HepG2 (cell line): ENCODE data around the gene KIF27. TPM values are rescaled to one million over a fixed set of nuclear protein-coding genes. Genes with fewer than 3 reads are reported as not detected.

ENCODE experiments used
- AKAP8 ChIP-seq: sonication (generic); formaldehyde crosslinking; IDR thresholded peaks from 2 replicates; pipeline ENCODE4 v1.5.1; 2020; ENCODE audit warnings: mild to moderate bottlenecking, missing genetic modification reagents
- ARID4A ChIP-seq: sonication (generic); formaldehyde crosslinking; IDR thresholded peaks from 2 replicates; pipeline ENCODE4 v1.5.0; 2020; ENCODE audit warnings: mild to moderate bottlenecking, missing genetic modification reagents, borderline replicate concordance
- BRCA1 ChIP-seq: sonication (generic); formaldehyde crosslinking; IDR thresholded peaks from 2 replicates; pipeline ENCODE4 v1.4.0; 2020; ENCODE audit warnings: missing genetic modification reagents
- ELF1 ChIP-seq: sonication (generic); formaldehyde crosslinking; IDR thresholded peaks from 2 replicates; pipeline ENCODE4 v1.4.0; 2020; ENCODE audit warnings: missing genetic modification reagents
- ERF ChIP-seq: IDR thresholded peaks from 2 replicates; pipeline ENCODE4 v1.6.1; 2018; ENCODE audit warnings: missing biosample characterization, missing genetic modification reagents
- ETV6 ChIP-seq: sonication (generic); formaldehyde crosslinking; conservative IDR thresholded peaks from 2 replicates; pipeline ENCODE4 v1.4.0; 2020; ENCODE audit warnings: missing genetic modification reagents
- IRF9 ChIP-seq: sonication (generic); formaldehyde crosslinking; IDR thresholded peaks from 2 replicates; pipeline ENCODE4 v1.8.0; 2022; ENCODE audit warnings: missing genetic modification reagents, mild to moderate bottlenecking, borderline replicate concordance
- KLF13 ChIP-seq: sonication (generic); formaldehyde crosslinking; IDR thresholded peaks from 2 replicates; pipeline ENCODE4 v1.4.0; 2020; ENCODE audit warnings: mild to moderate bottlenecking, missing genetic modification reagents
- MEIS1 ChIP-seq: sonication (generic); formaldehyde crosslinking; IDR thresholded peaks from 2 replicates; pipeline ENCODE4 v1.9.0; 2021; ENCODE audit warnings: mild to moderate bottlenecking, missing genetic modification reagents, moderate library complexity, borderline replicate concordance
- MIER2 ChIP-seq: IDR thresholded peaks from 2 replicates; pipeline ENCODE4 v1.6.1; 2016; ENCODE audit warnings: missing biosample characterization, missing genetic modification reagents
- MLLT10 ChIP-seq: sonication (generic); formaldehyde crosslinking; IDR thresholded peaks from 2 replicates; pipeline ENCODE4 v1.4.0; 2020; ENCODE audit warnings: missing genetic modification reagents
- NR2F1 ChIP-seq, 2 experiments: fragments of 450-650 bp in 1 of 2; formaldehyde crosslinking in 1 of 2; IDR thresholded peaks; 2 replicates each; pipeline versions ENCODE4 v1.5.0 to v1.6.1; 2016 to 2020; ENCODE audit warnings: mild to moderate bottlenecking in 1 of 2, missing compliant biosample characterization in 1 of 2, missing genetic modification reagents in 1 of 2, moderate library complexity in 1 of 2
- PHF20 ChIP-seq: sonication (generic); formaldehyde crosslinking; IDR thresholded peaks from 2 replicates; pipeline ENCODE4 v1.5.0; 2020; ENCODE audit warnings: mild to moderate bottlenecking, missing genetic modification reagents
- RAD21 ChIP-seq: fragments of 450-650 bp; formaldehyde crosslinking; IDR thresholded peaks from 2 replicates; pipeline ENCODE4 v1.5.0; 2020; ENCODE audit warnings: mild to moderate bottlenecking
- RBFOX2 ChIP-seq: fragments of 200-400 bp; formaldehyde crosslinking; IDR thresholded peaks from 2 replicates; pipeline ENCODE4 v1.6.1; 2017; ENCODE audit warnings: low read depth, mild to moderate bottlenecking, low read length
- RFXANK ChIP-seq: IDR thresholded peaks from 2 replicates; pipeline ENCODE4 v1.6.1; 2016
- SP1 ChIP-seq, 2 experiments: fragments of 450-650 bp in 1 of 2; sonication (generic) in 1 of 2; formaldehyde crosslinking in 1 of 2; IDR thresholded peaks; 2 replicates each; pipeline versions ENCODE4 v1.4.0 to v1.6.1; 2016 to 2020; ENCODE audit warnings: missing genetic modification reagents in 1 of 2
- SSRP1 ChIP-seq: IDR thresholded peaks from 2 replicates; pipeline ENCODE4 v1.6.1; 2016; ENCODE audit warnings: control low read depth
- TBL1XR1 ChIP-seq: fragments of 150-350 bp; IDR thresholded peaks from 2 replicates; pipeline ENCODE4 v1.6.1; 2014; ENCODE audit warnings: borderline replicate concordance, low read length; ENCODE audit not compliant: partially characterized antibody
- ZMYM4 ChIP-seq: sonication (generic); formaldehyde crosslinking; IDR thresholded peaks from 2 replicates; pipeline ENCODE4 v1.8.1; 2023; ENCODE audit warnings: mild to moderate bottlenecking, missing genetic modification reagents
- ZNF274 ChIP-seq: sonication (generic); formaldehyde crosslinking; IDR thresholded peaks from 2 replicates; pipeline ENCODE4 v1.5.1; 2020; ENCODE audit warnings: mild to moderate bottlenecking, missing genetic modification reagents
- ZNF382 ChIP-seq: sonication (generic); formaldehyde crosslinking; IDR thresholded peaks from 2 replicates; pipeline ENCODE4 v1.5.0; 2020; ENCODE audit warnings: missing genetic modification reagents, mild to moderate bottlenecking, borderline replicate concordance
- ZNF547 ChIP-seq: sonication (generic); formaldehyde crosslinking; IDR thresholded peaks from 2 replicates; pipeline ENCODE4 v1.5.1; 2020; ENCODE audit warnings: mild to moderate bottlenecking, missing genetic modification reagents
- ZNF597 ChIP-seq: sonication (generic); formaldehyde crosslinking; IDR thresholded peaks from 2 replicates; pipeline ENCODE4 v1.5.0; 2020; ENCODE audit warnings: missing genetic modification reagents
- ZNF792 ChIP-seq: IDR thresholded peaks from 2 replicates; pipeline ENCODE4 v1.6.1; 2016
- ZSCAN25 ChIP-seq: sonication (generic); formaldehyde crosslinking; IDR thresholded peaks from 2 replicates; pipeline ENCODE4 v1.8.0; 2022; ENCODE audit warnings: mild to moderate bottlenecking, missing genetic modification reagents
- polyA plus RNA-seq, 8 experiments: library from polyadenylated mRNA; depleted of rRNA in 3 of 8; stranded (reverse) in 7 of 8; unstranded in 1 of 8; fragments of >200 nt; fragmentation: Illumina TruSeq in 4 of 8; extraction: Trizol in 4 of 8; gene quantifications; 2 replicates each; pipeline versions ENCODE4 v1.2.1 to v1.2.3, GENCODE V29; 2011 to 2016; ENCODE audit warnings: low read depth in 4 of 8, missing spikeins in 1 of 8, mixed read lengths in 1 of 8; ENCODE audit not compliant: insufficient read depth in 1 of 8
- total RNA-seq, 5 experiments: library from RNA; depleted of rRNA; stranded (reverse); fragments of >200 nt; fragmentation: Illumina TruSeq; extraction: Trizol; gene quantifications; 2 replicates each; pipeline ENCODE4 v1.2.3, GENCODE V29; 2016; ENCODE audit warnings: low read depth in 1 of 5

Gene KIF27
- total and polyA plus RNA-seq, 2 of the 13 experiments (the other 11 are each of a cell fraction or from before 2014, with no cell fraction given) = 0.95 to 4.1 TPM

GRCh38 chr9:83920927-83921707 lies at the start of gene KIF27 (continued):
- TF ChIP-seq SP1 (IDR thresholded peaks at IDR 0.05) (no peak), SP1 (CRISPR knock-in tag; IDR thresholded peaks at IDR 0.05) (peak; percentile 79), BRCA1 (CRISPR knock-in tag) (no peak), ZNF274 (CRISPR knock-in tag) (peak; percentile 83), KLF13 (CRISPR knock-in tag) (no peak), ETV6 (CRISPR knock-in tag) (0 out of 2 replicates have a peak, but pooled peaks have one; percentile 38), RBFOX2 (peak; percentile 88), MEIS1 (CRISPR knock-in tag) (no peak), ZMYM4 (peak; percentile 46; the same call in 1 of the 2 replicates), ARID4A (CRISPR knock-in tag) (peak; percentile 72; the same call in 1 of the 2 replicates), ZNF382 (no peak), ZNF547 (peak; percentile 68), MIER2 (CRISPR knock-in tag) (no peak), AKAP8 (CRISPR knock-in tag) (peak; percentile 26; the same call in 1 of the 2 replicates), MLLT10 (no peak), ZNF792 (CRISPR knock-in tag) (peak; percentile 61; the same call in 1 of the 2 replicates), RFXANK (CRISPR knock-in tag) (no peak), TBL1XR1 (peak; percentile 11), PHF20 (CRISPR knock-in tag) (peak; percentile 79), SSRP1 (CRISPR knock-in tag) (no peak), RAD21 (CRISPR knock-in tag) (no peak; the same call in none of the 2 replicates), ELF1 (CRISPR knock-in tag) (peak; percentile 90), IRF9 (CRISPR knock-in tag) (peak; percentile 56; the same call in 1 of the 2 replicates), ERF (CRISPR knock-in tag) (peak; percentile 79; the same call in 1 of the 2 replicates), ZNF597 (no peak), NR2F1 (CRISPR knock-in tag; IDR thresholded peaks at IDR 0.05) (no peak), ZSCAN25 (CRISPR knock-in tag) (no peak; the same call in 1 of the 2 replicates)
